Glutamatergic neuron (in vitro differentiated cells): ENCODE measurements around the gene PNRC1. TPM values are rescaled to one million over a fixed set of nuclear protein-coding genes. Genes with fewer than 3 reads are reported as not detected.
"Not testable (repeated sequence)": the region's sequence is repeated elsewhere in the genome, so short reads cannot be mapped to it uniquely, and the experiment has no call there.

ENCODE experiments used
- DNase-seq: peaks from one replicate; pipeline ENCODE4 v3.0.0; 2022
- H3K27ac Mint-ChIP-seq: one replicate; pipeline ENCODE4 v1.8.0; 2020; ENCODE audit warnings: mild to moderate bottlenecking, mixed read lengths, inconsistent platforms; ENCODE audit not compliant: unreplicated experiment
- H3K27me3 Mint-ChIP-seq: one replicate; pipeline ENCODE4 v1.8.0; 2020; ENCODE audit warnings: mild to moderate bottlenecking, moderate library complexity, mixed read lengths, inconsistent platforms; ENCODE audit not compliant: unreplicated experiment
- H3K36me3 Mint-ChIP-seq: one replicate; pipeline ENCODE4 v1.8.0; 2020; ENCODE audit warnings: mild to moderate bottlenecking, mixed read lengths, inconsistent platforms; ENCODE audit not compliant: unreplicated experiment
- H3K4me1 Mint-ChIP-seq: one replicate; pipeline ENCODE4 v1.8.0; 2020; ENCODE audit warnings: mild to moderate bottlenecking, low read depth, mixed read lengths, inconsistent platforms; ENCODE audit not compliant: unreplicated experiment
- H3K4me3 Mint-ChIP-seq: one replicate; pipeline ENCODE4 v1.8.0; 2020; ENCODE audit warnings: mild to moderate bottlenecking, mixed read lengths, inconsistent platforms; ENCODE audit not compliant: unreplicated experiment
- H3K9me3 Mint-ChIP-seq: one replicate; pipeline ENCODE4 v1.8.0; 2020; ENCODE audit warnings: mild to moderate bottlenecking, moderate library complexity, mixed read lengths, inconsistent platforms; ENCODE audit not compliant: unreplicated experiment
- CTCF ChIP-seq: fragments of 200-600 bp; sonication (generic); IDR thresholded peaks from one replicate; pipeline ENCODE4 v1.5.0; 2021; ENCODE audit not compliant: partially characterized antibody, unreplicated experiment
- total RNA-seq: library from RNA; stranded (reverse); fragmentation: NEBNext Ultra II Directional; extraction: Animal tissue kit (Norgen Biotek cat#: 25700); gene quantifications from one replicate; pipeline ENCODE4 v1.2.1, GENCODE V29; 2021; ENCODE audit not compliant: unreplicated experiment

PNRC1 gene
- total RNA-seq, 1 donor from 2014 or later = 91.4 TPM

- TF ChIP-seq CTCF = no peak
These were observed 45.1 kb upstream of the PNRC1 start for GRCh38 chr6:89035252-89036101.

GRCh38 chr6:89037141-89037900 lies 43.2 kb upstream of the PNRC1 start:
- Mint-ChIP-seq H3K27ac (no peak overlapping the region), H3K9me3 (peaks cover 7% of the 10 kb centered on the region), H3K4me1 (no peaks in the 10 kb centered on the region), H3K36me3 (peaks cover 4% of the 10 kb centered on the region), H3K27me3 (peaks cover 4% of the 10 kb centered on the region), H3K4me3 (no peak overlapping the region)
- no peak for DNase-seq
- no peak for TF ChIP-seq CTCF

More at GRCh38 chr6:89035252-89036101, 45.1 kb upstream of the PNRC1 start:
- H3K4me3 Mint-ChIP-seq = no peak overlapping the region
- H3K4me1 Mint-ChIP-seq = no peaks in the 10 kb centered on the region
- H3K36me3 Mint-ChIP-seq = peaks cover 4% of the 10 kb centered on the region
- H3K27me3 Mint-ChIP-seq = peaks cover 2% of the 10 kb centered on the region
- peaks cover 5% of the 10 kb centered on the region for H3K9me3 Mint-ChIP-seq
- H3K27ac Mint-ChIP-seq = no peak overlapping the region
- DNase-seq = no peak

- H3K27ac Mint-ChIP-seq, DNase-seq, H3K4me3 Mint-ChIP-seq: not testable (repeated sequence)
These were observed 42.7 kb upstream of the PNRC1 start for GRCh38 chr6:89037901-89038293.

GRCh38 chr6:89042664-89043063 lies 37.9 kb upstream of the PNRC1 start:
- H3K36me3 Mint-ChIP-seq = peaks cover 4% of the 10 kb centered on the region
- H3K27ac Mint-ChIP-seq = no peak overlapping the region
- H3K4me1 Mint-ChIP-seq = no peaks in the 10 kb centered on the region
- H3K4me3 Mint-ChIP-seq = no peak overlapping the region
- DNase-seq = no peak
- H3K27me3 Mint-ChIP-seq = peaks cover 4% of the 10 kb centered on the region
- no peak for TF ChIP-seq CTCF
- peaks cover 7% of the 10 kb centered on the region for H3K9me3 Mint-ChIP-seq

More at GRCh38 chr6:89037901-89038293, 42.7 kb upstream of the PNRC1 start:
- not testable (repeated sequence) for H3K9me3 Mint-ChIP-seq, H3K36me3 Mint-ChIP-seq, H3K27me3 Mint-ChIP-seq, H3K4me1 Mint-ChIP-seq

- Mint-ChIP-seq H3K27me3 (peaks cover 3% of the 10 kb centered on the region), H3K4me3 (no peak overlapping the region), H3K36me3 (peaks cover 4% of the 10 kb centered on the region), H3K27ac (no peak overlapping the region), H3K4me1 (no peaks in the 10 kb centered on the region), H3K9me3 (peaks cover 2% of the 10 kb centered on the region)
- DNase-seq = no peak
- TF ChIP-seq CTCF = no peak
These were observed 36.1 kb upstream of the PNRC1 start for GRCh38 chr6:89044328-89045010.
